Erythroblast (primary cell): ENCODE results near the gene SIPA1L3.

Experiments
- GATA1 ChIP-seq: IDR thresholded peaks from 2 replicates; pipeline ENCODE4 v1.6.1; 2011; ENCODE audit warnings: low read depth, mild to moderate bottlenecking, control low read depth, low read length, moderate library complexity
- POLR2A ChIP-seq: IDR thresholded peaks from 2 replicates; pipeline ENCODE4 v1.6.1; 2011; ENCODE audit warnings: mild to moderate bottlenecking, low read length

- TF ChIP-seq POLR2A (no peak), GATA1 (no peak)
Observed at GRCh38 chr19:38247734-38248268, 340.8 kb downstream of the SIPA1L3 start.
